Adipocyte (in vitro differentiated cells): ENCODE data around the gene COG8.

Experiments
- DNase-seq: peaks from one replicate; pipeline ENCODE4 v3.0.0-alpha.2; 2015; ENCODE audit warnings: low read depth
- H3K27me3 ChIP-seq: replicated peaks from 2 replicates; pipeline ENCODE4 v1.7.0; 2013; ENCODE audit warnings: mild to moderate bottlenecking, low read length, moderate library complexity; ENCODE audit not compliant: control insufficient read depth, insufficient read depth
- H3K36me3 ChIP-seq: 2 replicates; pipeline ENCODE4 v1.7.0; 2013; ENCODE audit warnings: low read length, mild to moderate bottlenecking, moderate library complexity; ENCODE audit not compliant: control insufficient read depth, insufficient read depth, severe bottlenecking
- H3K4me1 ChIP-seq: 2 replicates; pipeline ENCODE4 v1.7.0; 2013; ENCODE audit warnings: mild to moderate bottlenecking, low read length, moderate library complexity; ENCODE audit not compliant: control insufficient read depth, insufficient read depth
- H3K4me3 ChIP-seq: 2 replicates; pipeline ENCODE4 v1.7.0; 2013; ENCODE audit warnings: mild to moderate bottlenecking, low read length, moderate library complexity
- H3K9ac ChIP-seq: 2 replicates; pipeline ENCODE4 v1.7.0; 2013; ENCODE audit warnings: mild to moderate bottlenecking, low read length, moderate library complexity
- H3K9me3 ChIP-seq: 2 replicates; pipeline ENCODE4 v1.7.0; 2013; ENCODE audit warnings: mild to moderate bottlenecking, low read length, moderate library complexity; ENCODE audit not compliant: control insufficient read depth

COG8 gene

GRCh38 chr16:69345923-69346322, 6.6 kb upstream of the COG8 start:
- DNase-seq = no peak
- Histone ChIP-seq H3K27me3 (no peaks in the 10 kb centered on the region), H3K36me3 (peaks cover 44% of the 10 kb centered on the region), H3K4me3 (no peak overlapping the region), H3K9me3 (no peaks in the 10 kb centered on the region), H3K9ac (no peak overlapping the region), H3K4me1 (peaks cover 7% of the 10 kb centered on the region)

- H3K4me1 ChIP-seq = peaks cover 13% of the 10 kb centered on the region
- H3K9ac ChIP-seq = no peak overlapping the region
- DNase-seq = no peak
- H3K27me3 ChIP-seq = no peaks in the 10 kb centered on the region
- no peak overlapping the region for H3K4me3 ChIP-seq
- H3K36me3 ChIP-seq = peaks cover 38% of the 10 kb centered on the region
- no peaks in the 10 kb centered on the region for H3K9me3 ChIP-seq
These were observed 4.8 kb upstream of the COG8 start for GRCh38 chr16:69344171-69344570.

GRCh38 chr16:69340095-69340644, 806 bp upstream of the COG8 start:
- peaks cover 20% of the 10 kb centered on the region for H3K4me1 ChIP-seq
- peak; percentile 32 for DNase-seq
- peak overlapping the region; percentile 98 for H3K9ac ChIP-seq
- peak overlapping the region; percentile 99 for H3K4me3 ChIP-seq
- no peaks in the 10 kb centered on the region for H3K27me3 ChIP-seq
- no peaks in the 10 kb centered on the region for H3K9me3 ChIP-seq
- H3K36me3 ChIP-seq = peaks cover 43% of the 10 kb centered on the region

GRCh38 chr16:69338557-69339288, 641 bp downstream of the COG8 start:
- Histone ChIP-seq H3K4me3 (peak overlapping the region; percentile 99), H3K36me3 (peaks cover 52% of the 10 kb centered on the region)
- no peak for DNase-seq

GRCh38 chr16:69334696-69335095, 4.7 kb downstream of the COG8 start:
- Histone ChIP-seq H3K9me3 (no peaks in the 10 kb centered on the region), H3K4me1 (peaks cover 7% of the 10 kb centered on the region), H3K9ac (no peak overlapping the region), H3K36me3 (peaks cover 48% of the 10 kb centered on the region), H3K27me3 (no peaks in the 10 kb centered on the region), H3K4me3 (no peak overlapping the region)
- no peak for DNase-seq

More at GRCh38 chr16:69338557-69339288, 641 bp downstream of the COG8 start:
- Histone ChIP-seq H3K9ac (peak overlapping the region; percentile 98), H3K4me1 (peaks cover 20% of the 10 kb centered on the region), H3K9me3 (no peaks in the 10 kb centered on the region), H3K27me3 (no peaks in the 10 kb centered on the region)

GRCh38 chr16:69330286-69331109, 8.9 kb downstream of the COG8 start, which contains the start of gene PDF:
Gene PDF, minus strand, starts transcription at chr16:69330588. Its CDS starts 18 bp downstream, at chr16:69330570.
- no peaks in the 10 kb centered on the region for H3K27me3 ChIP-seq
- H3K9me3 ChIP-seq = no peaks in the 10 kb centered on the region
- H3K9ac ChIP-seq = peak within 1 kb of the TSS; percentile 96
- H3K4me3 ChIP-seq = peak within 1 kb of the TSS; percentile 88
- peak; percentile 98 for DNase-seq
- H3K36me3 ChIP-seq = peaks cover 58% of the 10 kb centered on the region
- H3K4me1 ChIP-seq = peaks cover 32% of the 10 kb centered on the region

- Histone ChIP-seq H3K9me3 (no peaks in the 10 kb centered on the region), H3K36me3 (peaks cover 55% of the 10 kb centered on the region), H3K4me3 (peak overlapping the region; percentile 88), H3K4me1 (peaks cover 37% of the 10 kb centered on the region), H3K27me3 (no peaks in the 10 kb centered on the region), H3K9ac (peak overlapping the region; percentile 96)
- no peak for DNase-seq
These were observed 9.7 kb downstream of the COG8 start for GRCh38 chr16:69329369-69330285.

GRCh38 chr16:69328854-69329316, 10.5 kb downstream of the COG8 start:
- Histone ChIP-seq H3K27me3 (no peaks in the 10 kb centered on the region), H3K9ac (peak overlapping the region; percentile 96), H3K4me1 (peaks cover 42% of the 10 kb centered on the region), H3K4me3 (peak overlapping the region; percentile 88), H3K9me3 (no peaks in the 10 kb centered on the region), H3K36me3 (peaks cover 55% of the 10 kb centered on the region)
- DNase-seq = no peak

GRCh38 chr16:69327585-69328310, 11.6 kb downstream of the COG8 start:
- Histone ChIP-seq H3K4me1 (peaks cover 44% of the 10 kb centered on the region), H3K9ac (no peak overlapping the region), H3K27me3 (no peaks in the 10 kb centered on the region), H3K9me3 (no peaks in the 10 kb centered on the region), H3K36me3 (peaks cover 54% of the 10 kb centered on the region), H3K4me3 (no peak overlapping the region)
- no peak for DNase-seq
